Peyer's patch (tissue), 4 donors: ENCODE results near the gene PCCB.

Experiments
- POLR2A ChIP-seq, 2 donors: fragments of 450-650 bp; IDR thresholded peaks; one replicate each; pipeline ENCODE4 v1.5.1; 2017; ENCODE audit warnings: antibody characterized with exemption in 2 of 2, mild to moderate bottlenecking in 2 of 2, moderate library complexity in 2 of 2
- TF ChIP-seq, protein P1 (sequence below), 6 experiments: fragments of 450-650 bp in 4 of 6; fragments of 200-600 bp in 2 of 6; sonication (generic) in 1 of 6; IDR thresholded peaks; one replicate each; pipeline ENCODE4 v1.5.1; 2017 to 2019; ENCODE audit warnings: antibody characterized with exemption in 6 of 6, mild to moderate bottlenecking in 3 of 6, moderate library complexity in 1 of 6

DNA sequence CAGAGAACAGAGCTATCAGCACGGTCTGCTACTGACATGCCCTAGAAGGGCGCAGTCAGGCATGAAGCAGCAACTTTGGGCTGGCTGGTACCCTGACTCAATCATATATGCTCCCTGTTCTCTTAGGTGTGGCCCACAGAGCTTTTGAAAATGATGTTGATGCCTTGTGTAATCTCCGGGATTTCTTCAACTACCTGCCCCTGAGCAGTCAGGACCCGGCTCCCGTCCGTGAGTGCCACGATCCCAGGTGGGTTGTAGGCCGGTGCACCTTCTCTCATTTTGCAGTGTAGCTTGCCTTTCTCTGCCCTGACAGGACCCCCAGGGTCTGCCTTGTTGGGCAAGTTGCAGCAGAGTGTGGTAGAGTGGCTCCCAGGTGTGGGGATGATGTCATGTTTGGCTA lies 47.7 kb downstream of the PCCB start:
- TF ChIP-seq, protein P1, sequence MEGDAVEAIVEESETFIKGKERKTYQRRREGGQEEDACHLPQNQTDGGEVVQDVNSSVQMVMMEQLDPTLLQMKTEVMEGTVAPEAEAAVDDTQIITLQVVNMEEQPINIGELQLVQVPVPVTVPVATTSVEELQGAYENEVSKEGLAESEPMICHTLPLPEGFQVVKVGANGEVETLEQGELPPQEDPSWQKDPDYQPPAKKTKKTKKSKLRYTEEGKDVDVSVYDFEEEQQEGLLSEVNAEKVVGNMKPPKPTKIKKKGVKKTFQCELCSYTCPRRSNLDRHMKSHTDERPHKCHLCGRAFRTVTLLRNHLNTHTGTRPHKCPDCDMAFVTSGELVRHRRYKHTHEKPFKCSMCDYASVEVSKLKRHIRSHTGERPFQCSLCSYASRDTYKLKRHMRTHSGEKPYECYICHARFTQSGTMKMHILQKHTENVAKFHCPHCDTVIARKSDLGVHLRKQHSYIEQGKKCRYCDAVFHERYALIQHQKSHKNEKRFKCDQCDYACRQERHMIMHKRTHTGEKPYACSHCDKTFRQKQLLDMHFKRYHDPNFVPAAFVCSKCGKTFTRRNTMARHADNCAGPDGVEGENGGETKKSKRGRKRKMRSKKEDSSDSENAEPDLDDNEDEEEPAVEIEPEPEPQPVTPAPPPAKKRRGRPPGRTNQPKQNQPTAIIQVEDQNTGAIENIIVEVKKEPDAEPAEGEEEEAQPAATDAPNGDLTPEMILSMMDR (IDR thresholded peaks at IDR 0.05): no peak
- no peak for TF ChIP-seq POLR2A (IDR thresholded peaks at IDR 0.05)
